Hematopoietic multipotent progenitor cell treated with erythropoietin and hydrocortisone succinate and interleukin-3 and kit ligand, for 17 days (in vitro differentiated cells): Measurements from ENCODE around the gene PTRHD1.
"Not testable (repeated sequence)": the region's sequence is repeated elsewhere in the genome, so short reads cannot be mapped to it uniquely, and the experiment has no call there.

Experiments
- DNase-seq: peaks from one replicate; pipeline ENCODE4 v3.0.0-alpha.2; 2015; ENCODE audit warnings: low spot score

Gene PTRHD1

GRCh38 chr2:24809316-24810007, 16.3 kb upstream of the PTRHD1 start:
- DNase-seq, result no peak

DNA sequence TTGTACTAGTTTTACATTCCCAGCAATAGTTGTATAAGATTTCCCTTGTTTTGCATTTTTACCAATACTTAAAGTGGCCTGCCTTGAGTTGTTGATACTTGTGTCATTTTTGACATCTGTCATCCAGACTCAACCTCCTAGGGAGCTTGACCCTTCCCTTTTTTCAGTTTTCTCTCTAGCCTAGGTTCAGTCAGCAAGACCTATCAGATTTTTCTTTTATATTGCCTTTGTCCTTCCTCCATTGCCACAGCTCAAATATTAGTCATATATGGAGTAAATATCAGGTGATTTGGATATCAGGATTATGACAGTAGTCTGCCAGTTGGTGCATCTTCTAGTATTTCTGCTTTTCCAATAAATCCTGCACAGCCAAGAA, 13.5 kb upstream of the PTRHD1 start:
- DNase-seq, result no peak

DNA sequence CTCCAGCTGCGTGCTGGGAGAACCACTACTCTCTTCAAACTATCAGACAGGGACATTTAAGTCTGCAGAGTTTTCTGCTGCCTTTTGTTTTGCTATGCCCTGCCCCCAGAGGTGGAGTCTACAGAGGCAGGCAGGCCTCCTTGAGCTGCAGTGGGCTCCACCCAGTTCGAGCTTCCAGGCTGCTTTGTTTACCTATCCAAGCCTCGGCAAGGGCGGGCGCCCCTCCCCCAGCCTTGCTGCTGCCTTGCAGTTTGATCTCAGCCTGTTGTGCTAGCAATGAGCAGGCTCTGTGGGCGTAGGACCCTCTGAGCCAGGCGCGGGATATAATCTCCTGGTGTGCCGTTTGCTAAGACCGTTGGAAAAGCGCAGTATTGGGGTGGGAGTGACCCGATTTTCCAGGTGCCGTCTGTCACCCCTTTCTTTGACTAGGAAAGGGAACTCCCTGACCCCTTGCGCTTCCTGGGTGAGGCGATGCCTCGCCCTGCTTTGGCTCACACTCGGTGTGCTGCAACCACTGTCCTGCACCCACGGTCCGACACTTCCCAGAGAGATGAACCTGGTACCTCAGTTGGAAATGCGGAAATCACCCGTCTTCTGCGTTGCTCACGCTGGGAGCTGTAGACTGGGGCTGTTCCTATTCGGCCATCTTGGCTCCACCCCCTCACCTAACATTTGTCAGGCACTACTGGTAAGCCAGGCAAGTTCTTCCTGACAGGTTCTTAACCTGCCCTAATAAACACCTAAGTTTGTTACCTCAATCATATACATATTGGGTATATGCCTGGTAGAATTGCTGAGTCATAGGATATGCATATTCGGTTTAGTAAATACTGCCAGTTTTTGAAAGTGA, 12.8 kb upstream of the PTRHD1 start:
- not testable (repeated sequence) for DNase-seq

DNA sequence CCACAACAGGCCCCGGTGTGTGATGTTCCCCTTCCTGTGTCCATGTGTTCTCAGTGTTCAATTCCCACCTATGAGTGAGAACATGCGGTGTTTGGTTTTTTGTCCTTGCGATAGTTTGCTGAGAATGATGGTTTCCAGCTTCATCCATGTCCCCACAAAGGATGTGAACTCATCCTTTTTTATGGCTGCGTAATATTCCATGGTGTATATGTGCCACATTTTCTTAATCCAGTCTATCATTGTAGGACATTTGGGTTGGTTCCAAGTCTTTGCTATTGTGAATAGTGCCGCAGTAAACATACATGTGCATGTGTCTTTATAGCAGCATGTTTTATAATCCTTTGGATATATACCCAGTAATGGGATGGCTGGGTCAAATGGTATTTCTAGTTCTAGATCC, 7.3 kb upstream of the PTRHD1 start:
- DNase-seq, result not testable (repeated sequence)

GRCh38 chr2:24797644-24798043, 4.5 kb upstream of the PTRHD1 start:
- DNase-seq, result no peak

DNA sequence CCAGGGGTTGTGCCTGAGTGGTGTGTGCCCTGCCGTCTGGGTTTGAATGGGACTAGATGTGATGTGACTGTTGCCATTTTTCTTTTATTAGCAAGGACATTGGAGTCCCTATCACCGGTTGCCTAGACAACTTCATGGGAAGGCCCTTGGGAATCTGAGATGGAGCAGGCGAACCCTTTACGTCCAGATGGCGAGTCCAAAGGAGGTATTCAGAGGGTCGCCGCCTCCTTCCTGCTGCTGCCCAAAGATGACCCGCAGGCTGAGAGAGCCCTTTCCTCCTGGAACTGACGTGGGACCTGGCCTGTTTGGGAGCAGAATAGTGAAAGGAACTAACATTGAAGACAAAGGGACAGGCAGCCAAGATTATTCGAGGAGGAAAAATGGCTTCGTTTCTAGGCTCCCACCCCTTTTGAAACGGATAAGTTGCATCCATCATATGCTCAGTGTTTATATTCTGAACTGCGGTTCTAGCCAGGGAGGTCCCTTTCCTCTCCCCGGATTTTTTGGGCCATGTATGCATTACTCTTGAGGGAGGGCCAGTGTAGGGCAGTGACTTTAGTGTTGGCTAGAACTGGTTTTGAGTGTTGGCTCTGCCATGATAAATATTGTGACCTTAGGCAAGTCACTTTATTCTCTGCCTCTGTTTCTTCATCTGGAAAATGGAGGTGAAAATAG, 707 bp upstream of the PTRHD1 start:
- no peak for DNase-seq

DNA sequence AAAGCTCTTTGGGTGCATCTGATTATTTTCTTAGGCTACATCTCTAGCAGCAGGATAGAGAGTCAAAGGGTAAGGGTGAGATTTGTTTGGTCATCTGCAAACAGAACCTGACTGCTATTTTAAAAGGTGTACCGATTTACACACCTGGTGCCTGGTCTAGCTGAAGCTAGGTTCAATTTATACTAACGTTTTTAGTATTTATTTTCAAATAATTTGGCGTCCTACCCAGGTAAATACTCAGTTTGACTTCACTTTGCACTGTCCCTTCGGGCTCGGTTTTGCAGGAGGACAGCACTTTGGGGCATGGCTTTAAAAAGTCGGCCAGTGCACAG, 683 bp downstream of the PTRHD1 start:
- DNase-seq, result no peak

DNA sequence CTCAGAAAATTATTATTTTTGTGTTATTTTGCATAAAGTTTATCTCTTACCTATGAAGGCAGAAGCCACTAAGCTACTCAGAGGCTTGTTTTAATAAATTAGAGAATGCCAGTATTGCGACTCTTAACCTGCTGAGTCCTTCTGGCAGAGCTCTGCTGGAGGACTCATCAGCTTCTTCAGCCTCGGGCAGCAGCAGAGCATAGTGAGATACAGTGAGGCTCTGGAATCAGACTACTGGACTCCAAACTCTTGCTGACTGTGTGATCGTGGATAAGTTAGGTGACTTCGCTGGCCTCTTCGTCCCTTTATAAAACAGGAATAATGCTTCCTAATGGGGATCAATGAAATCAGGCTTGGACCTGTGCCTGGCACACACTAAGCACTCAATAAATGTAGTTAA, 1.7 kb downstream of the PTRHD1 start:
- no peak for DNase-seq

DNA sequence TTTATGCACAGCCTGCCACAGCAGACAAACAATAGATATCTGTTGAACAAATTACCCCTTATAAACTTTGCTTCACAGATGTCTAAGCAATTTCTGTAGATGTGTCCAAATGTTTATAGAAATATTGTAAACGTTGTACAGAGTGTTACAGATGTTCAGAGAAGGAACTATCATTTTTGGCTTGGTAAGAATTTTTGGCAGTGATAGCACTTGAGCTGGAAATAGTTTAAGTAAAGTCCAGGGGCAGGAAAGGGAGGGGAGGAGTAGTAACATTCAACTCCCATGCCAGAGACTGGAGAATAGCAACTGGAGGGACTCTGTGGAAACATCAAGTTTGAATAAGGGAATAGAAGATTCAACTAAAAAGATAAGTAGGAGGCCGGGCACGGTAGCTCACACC, 4.4 kb downstream of the PTRHD1 start:
- no peak for DNase-seq

- no peak for DNase-seq
These were observed 5.7 kb downstream of the PTRHD1 start for GRCh38 chr2:24787532-24787931.

GRCh38 chr2:24785671-24786321, 7.4 kb downstream of the PTRHD1 start:
- DNase-seq, result no peak

GRCh38 chr2:24783641-24784040, 9.6 kb downstream of the PTRHD1 start:
- DNase-seq, result no peak

- no peak for DNase-seq
These were observed 14.1 kb downstream of the PTRHD1 start for GRCh38 chr2:24779116-24779515.

DNA sequence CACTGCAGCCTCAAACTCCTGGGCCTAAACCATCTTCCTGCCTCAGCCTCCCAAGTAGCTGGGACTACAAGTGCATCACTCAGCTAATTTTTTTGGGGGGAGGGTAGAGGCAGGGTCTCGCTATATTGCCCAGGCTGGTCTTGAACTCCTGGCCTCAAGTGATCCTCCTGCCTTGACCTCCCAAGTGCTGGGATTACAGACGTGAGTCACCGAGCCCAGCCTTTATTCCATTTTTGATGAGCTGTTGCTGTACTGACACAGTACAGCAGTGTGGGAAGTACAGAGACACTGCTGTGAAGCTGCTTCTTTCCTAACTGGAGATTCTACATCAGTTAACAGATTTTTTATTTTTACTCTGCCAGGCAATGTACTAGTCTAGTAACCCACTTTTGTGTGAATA, 18.8 kb downstream of the PTRHD1 start:
- DNase-seq, result no peak

DNA sequence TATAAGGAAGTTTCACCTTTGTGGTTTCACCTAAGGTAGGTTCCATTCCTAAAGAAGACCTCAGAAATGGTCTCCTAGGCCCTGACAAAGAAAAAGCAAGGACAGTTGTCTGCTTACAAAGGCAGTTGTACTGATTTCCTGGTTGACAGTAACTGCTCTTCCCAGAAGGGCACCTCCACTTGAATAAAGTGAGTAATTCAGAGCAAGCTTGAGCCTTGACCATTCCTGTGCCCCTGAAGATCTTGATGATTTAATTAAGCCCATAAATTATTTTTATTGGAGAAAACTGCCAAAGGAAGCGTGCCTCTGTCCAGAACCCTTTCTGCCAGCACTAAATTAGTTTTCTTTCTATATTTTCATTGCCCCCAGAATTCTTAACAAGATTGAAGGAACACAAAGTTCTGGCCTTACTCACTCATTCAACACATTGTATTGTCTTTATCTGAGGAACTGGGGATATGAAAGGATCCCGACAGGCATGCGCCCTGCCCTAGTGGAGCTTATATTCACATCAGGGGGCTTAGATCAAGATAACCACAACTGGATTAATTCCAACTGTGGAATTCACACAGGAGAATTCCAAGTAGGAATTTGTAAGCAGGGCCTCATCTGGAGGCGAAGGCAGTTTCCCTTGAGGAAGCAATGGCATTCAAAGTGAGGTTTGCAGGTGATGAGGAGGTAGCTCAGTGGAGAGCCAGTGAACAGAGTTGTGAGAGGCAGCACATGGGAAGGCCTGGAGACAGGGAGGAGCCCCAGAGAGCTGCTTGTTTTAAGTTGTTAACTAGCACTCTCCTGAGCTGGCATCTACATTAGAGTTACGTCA, 21.2 kb downstream of the PTRHD1 start:
- DNase-seq, result no peak

- DNase-seq, result no peak
These were observed 22.1 kb downstream of the PTRHD1 start for GRCh38 chr2:24771061-24771460.

GRCh38 chr2:24768601-24769000, 24.6 kb downstream of the PTRHD1 start:
- no peak for DNase-seq

DNA sequence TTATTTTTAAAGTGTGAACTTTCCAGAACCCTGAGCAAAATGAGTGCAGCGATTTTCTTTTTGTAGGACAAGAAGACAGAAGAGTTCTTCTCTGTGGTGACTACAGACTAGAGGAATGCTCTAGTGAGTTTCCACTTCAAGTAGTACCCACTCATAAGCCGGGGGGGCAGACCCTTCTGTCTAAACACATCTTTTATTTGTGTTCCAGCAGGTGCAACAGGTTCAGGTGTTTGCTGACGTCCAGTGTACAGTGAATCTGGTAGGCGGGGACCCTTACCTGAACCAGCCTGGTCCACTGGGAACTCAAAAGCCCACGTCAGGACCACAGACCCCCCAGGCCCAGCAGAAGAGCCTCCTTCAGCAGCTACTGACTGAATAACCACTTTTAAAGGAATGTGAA, 25.2 kb downstream of the PTRHD1 start:
- DNase-seq, result no peak

- DNase-seq, result no peak
These were observed 26.6 kb downstream of the PTRHD1 start for GRCh38 chr2:24766609-24767008.

DNA sequence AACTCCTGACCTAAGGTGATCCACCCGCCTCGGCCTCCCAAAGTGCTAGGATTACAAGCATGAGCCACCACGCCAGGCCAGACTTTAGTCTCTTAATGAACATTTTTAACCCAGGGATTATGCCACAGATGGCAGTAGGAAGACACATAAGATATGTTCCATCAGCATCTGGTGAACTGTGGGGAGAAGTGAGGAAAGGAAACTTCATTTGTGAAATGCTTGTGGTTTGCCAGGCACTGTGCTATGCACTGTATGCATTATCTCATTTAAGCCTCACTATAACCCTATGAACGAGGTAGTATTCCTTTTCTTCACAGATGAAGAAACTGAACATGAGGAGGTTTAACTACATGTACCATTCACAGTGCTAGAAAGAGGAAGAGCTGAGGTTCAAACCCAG, 29.3 kb downstream of the PTRHD1 start:
- no peak for DNase-seq

DNA sequence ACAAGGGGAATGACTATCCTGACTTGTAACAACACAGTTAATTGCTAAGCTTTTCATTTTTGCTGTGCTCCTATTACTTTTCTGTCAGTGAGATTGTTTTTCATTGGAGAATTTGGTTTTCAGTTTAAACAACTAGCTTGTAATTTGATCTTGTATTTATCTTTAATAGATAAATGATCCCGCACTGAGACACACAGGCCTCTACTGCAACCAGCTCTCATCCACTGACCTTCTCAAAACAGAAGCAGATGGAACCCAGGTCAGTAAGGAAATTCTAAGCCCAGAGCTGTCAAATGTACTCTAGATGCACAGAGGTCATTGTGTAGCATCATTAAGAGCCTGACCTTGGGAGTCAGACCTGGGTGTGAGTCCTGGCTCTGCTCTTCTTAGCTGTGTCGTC, 30.7 kb downstream of the PTRHD1 start:
- DNase-seq, result no peak

DNA sequence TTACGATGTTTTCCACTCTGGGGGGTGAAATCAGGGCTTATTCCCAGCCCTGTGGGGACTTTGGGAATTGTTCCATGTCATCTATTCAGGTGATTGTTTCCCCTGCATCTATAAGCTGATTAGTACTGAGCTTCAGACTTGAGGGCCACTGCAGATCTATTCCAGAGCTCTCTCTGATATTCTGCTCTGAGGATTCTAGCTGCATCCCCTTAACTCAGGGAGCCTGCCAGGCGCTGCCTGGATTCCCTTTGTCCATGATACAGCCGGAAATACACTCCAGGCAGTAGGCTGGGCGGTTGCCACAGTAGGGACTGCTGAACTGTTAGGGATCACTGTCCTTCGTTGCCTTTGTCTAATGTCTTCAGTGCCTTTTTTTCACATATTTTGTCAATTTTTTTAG, 31.3 kb downstream of the PTRHD1 start:
- no peak for DNase-seq
